SK-N-SH (cell line): ENCODE data around the gene LAPTM4A. TPM values are rescaled to one million over a fixed set of nuclear protein-coding genes. Genes with fewer than 3 reads are reported as not detected.

Experiments used
- CTCF ChIA-PET: fragments of 300-600, 350-600 bp; formaldehyde crosslinking; extraction: SDS; loops from one replicate; lab custom pipeline; 2021; lab: Yijun Ruan, JAX
- POLR2A ChIA-PET: fragments of 350-600 bp; sonication (Branson Sonifier 250); formaldehyde crosslinking; extraction: SDS; loops from one replicate; lab custom pipeline; 2020; ENCODE audit warnings: antibody characterized with exemption, inconsistent platforms; lab: Yijun Ruan, JAX
- DNase-seq: peaks from one replicate; pipeline ENCODE4 v3.0.0; 2012
- H2AFZ ChIP-seq: fragments of 200-600 bp; sonication (generic); 2 replicates; pipeline ENCODE4 v1.8.1; 2016; ENCODE audit warnings: antibody characterized with exemption, mild to moderate bottlenecking, low read depth
- H3F3A ChIP-seq: fragments of 200-600 bp; sonication (generic); replicated peaks from 2 replicates; pipeline ENCODE3; 2016; ENCODE audit warnings: antibody characterized with exemption, mild to moderate bottlenecking; ENCODE audit not compliant: insufficient read depth
- H3K27ac ChIP-seq, 2 experiments: fragments of 200-500 bp in 1 of 2; fragments of 200-600 bp in 1 of 2; sonication (Bioruptor generic) in 1 of 2; sonication (generic), shearing (Covaris generic) in 1 of 2; 2 replicates each; pipeline versions ENCODE4 v1.5.1 to v1.6.1; 2014 to 2016; ENCODE audit warnings: low read depth in 2 of 2, inconsistent platforms in 1 of 2, low read length in 1 of 2, mild to moderate bottlenecking in 1 of 2, mixed read lengths in 1 of 2
- H3K27me3 ChIP-seq: fragments of 200-600 bp; sonication (generic), shearing (Covaris generic); 2 replicates; pipeline ENCODE4 v1.6.1; 2016; ENCODE audit warnings: mixed run types; ENCODE audit not compliant: insufficient read depth
- H3K36me3 ChIP-seq, 2 experiments: fragments of 200-500 bp in 1 of 2; fragments of 200-600 bp in 1 of 2; sonication (Bioruptor generic) in 1 of 2; sonication (generic) in 1 of 2; replicated peaks in 1 of 2; 2 replicates each; pipeline versions ENCODE3 to v1.5.1; 2014 to 2016; ENCODE audit warnings: low read length in 1 of 2, mild to moderate bottlenecking in 1 of 2; ENCODE audit not compliant: insufficient read depth in 2 of 2, control insufficient read depth in 1 of 2
- H3K4me1 ChIP-seq, 2 experiments: fragments of 200-500 bp in 1 of 2; fragments of 200-600 bp in 1 of 2; sonication (Bioruptor generic) in 1 of 2; sonication (generic), shearing (Covaris generic) in 1 of 2; 2 replicates each; pipeline versions ENCODE4 v1.5.1 to v1.6.1; 2014 to 2016; ENCODE audit warnings: low read depth in 1 of 2, low read length in 1 of 2, mixed run types in 1 of 2; ENCODE audit not compliant: insufficient read depth in 2 of 2, control insufficient read depth in 1 of 2
- H3K4me2 ChIP-seq: fragments of 200-600 bp; sonication (generic), shearing (Covaris generic); 2 replicates; pipeline ENCODE4 v1.6.1; 2017; ENCODE audit warnings: mixed run types
- H3K4me3 ChIP-seq, 2 experiments: fragments of 200-500 bp in 1 of 2; fragments of 200-600 bp in 1 of 2; sonication (Bioruptor generic) in 1 of 2; sonication (generic), shearing (Covaris generic) in 1 of 2; 2 replicates each; pipeline versions ENCODE4 v1.5.1 to v1.8.1; 2014 to 2016; ENCODE audit warnings: low read depth in 2 of 2, inconsistent platforms in 1 of 2, low read length in 1 of 2, mild to moderate bottlenecking in 1 of 2, mixed read lengths in 1 of 2, moderate library complexity in 1 of 2
- H3K79me2 ChIP-seq: fragments of 200-600 bp; sonication (generic); 2 replicates; pipeline ENCODE4 v1.8.1; 2017; ENCODE audit warnings: mild to moderate bottlenecking; ENCODE audit not compliant: insufficient read depth
- H3K9ac ChIP-seq: fragments of 200-600 bp; sonication (generic); 2 replicates; pipeline ENCODE4 v1.6.1; 2017; ENCODE audit warnings: mixed run types
- H3K9me2 ChIP-seq: fragments of 200-600 bp; sonication (generic); 2 replicates; pipeline ENCODE4 v1.6.1; 2017; ENCODE audit warnings: mixed run types
- H3K9me3 ChIP-seq: fragments of 200-600 bp; sonication (generic); 2 replicates; pipeline ENCODE4 v1.6.1; 2017; ENCODE audit warnings: mixed run types, mild to moderate bottlenecking, moderate library complexity
- H4K20me1 ChIP-seq: fragments of 200-600 bp; sonication (generic); 2 replicates; pipeline ENCODE4 v1.6.1; 2017; ENCODE audit warnings: mild to moderate bottlenecking, mixed run types; ENCODE audit not compliant: insufficient read depth
- EZH2phosphoT487 ChIP-seq: fragments of 200-600 bp; sonication (generic); IDR thresholded peaks from 2 replicates; pipeline ENCODE4 v1.6.1; 2017; ENCODE audit warnings: low read depth, mixed run types, mild to moderate bottlenecking, antibody characterized with exemption, moderate library complexity, borderline replicate concordance
- FOXJ3 ChIP-seq: sonication (generic); formaldehyde crosslinking; IDR thresholded peaks from 2 replicates; pipeline ENCODE4 v1.5.1; 2020; ENCODE audit warnings: mild to moderate bottlenecking, missing genetic modification reagents
- MEF2A ChIP-seq: IDR thresholded peaks from 2 replicates; pipeline ENCODE4 v1.4.0; 2012; ENCODE audit warnings: low read depth, borderline replicate concordance
- REST ChIP-seq: IDR thresholded peaks from 2 replicates; pipeline ENCODE4 v1.6.1; 2012; ENCODE audit warnings: mild to moderate bottlenecking, low read depth, low read length, moderate library complexity
- RXRA ChIP-seq: IDR thresholded peaks from 2 replicates; pipeline ENCODE4 v1.4.0; 2012; ENCODE audit warnings: low read depth, mild to moderate bottlenecking, borderline replicate concordance
- SIN3A ChIP-seq: IDR thresholded peaks from 2 replicates; pipeline ENCODE4 v1.6.1; 2012; ENCODE audit warnings: low read depth, mild to moderate bottlenecking, low read length, moderate library complexity, borderline replicate concordance
- YY1 ChIP-seq: IDR thresholded peaks from 2 replicates; pipeline ENCODE4 v1.4.0; 2012; ENCODE audit warnings: low read depth, mild to moderate bottlenecking
- ZBTB33 ChIP-seq: IDR thresholded peaks from 2 replicates; pipeline ENCODE4 v1.4.0; 2012; ENCODE audit warnings: low read depth, borderline replicate concordance
- WGBS: methylation state at CpG from one replicate; pipeline ENCODE4 v1.1.6; 2017; ENCODE audit warnings: low lambda C conversion rate; 5-methylcytosine and 5-hydroxymethylcytosine counted together
- polyA plus RNA-seq, 3 experiments: library from polyadenylated mRNA; depleted of rRNA; stranded (reverse); fragments of >200 nt; gene quantifications; 2 replicates each; pipeline ENCODE4 v1.2.3, GENCODE V29; 2012

The LAPTM4A gene
- polyA plus RNA-seq, 1 of the 3 experiments (the other 2 are of a cell fraction) = 306 TPM

- no peak for TF ChIP-seq ZBTB33
These were observed 23.6 kb downstream of the LAPTM4A start (continued) for GRCh38 chr2:20027705-20028434.

- ChIA-PET CTCF (interaction anchor here (1.2 to 5.2 kb wide), 5 partner anchors 10 to 71 kb away, joined by 3 to 48 read pairs (median 6); no protein-coding TSS in a partner anchor), POLR2A (no interaction called here)
- H3K36me3 ChIP-seq = peaks cover 15 to 47% of the 10 kb centered on the region in 2 experiments
- no peak overlapping the region for H3K4me3 ChIP-seq
- 56% methylated on average over 4 of the region's 4 CpGs for WGBS
- no peak for DNase-seq
- no peak overlapping the region for H3K9ac ChIP-seq
- H4K20me1 ChIP-seq = no peaks in the 10 kb centered on the region
- H3K27ac ChIP-seq = peak overlapping the region in 1 of 2 experiments; percentile 20; a peak in 2 of 4 replicates
- H3K9me2 ChIP-seq = no peaks in the 10 kb centered on the region
- peaks cover 13% of the 10 kb centered on the region for H3K9me3 ChIP-seq
- no peaks in the 10 kb centered on the region; a peak in 1 of 4 replicates for H3K4me1 ChIP-seq
- no peak overlapping the region for H3K4me2 ChIP-seq
- no peaks in the 10 kb centered on the region for H3K27me3 ChIP-seq
- H2AFZ ChIP-seq = no peak overlapping the region
- H3F3A ChIP-seq = peaks cover 19% of the 10 kb centered on the region
- TF ChIP-seq RXRA (no peak), SIN3A (no peak), EZH2phosphoT487 (no peak), REST (no peak), MEF2A (no peak), FOXJ3 (CRISPR knock-in tag) (no peak), YY1 (no peak)
- peaks cover 22% of the 10 kb centered on the region for H3K79me2 ChIP-seq
These were observed 24.2 kb downstream of the LAPTM4A start for GRCh38 chr2:20027260-20027677.
